ENCODE results near the gene RAD9A. TPM values are rescaled to one million over a fixed set of nuclear protein-coding genes. Genes with fewer than 3 reads are reported as not detected.

RAD9A gene
- total RNA-seq, 4 donors from 2014 or later = 5.5 to 18.0 (median 10.4) TPM

DNA sequence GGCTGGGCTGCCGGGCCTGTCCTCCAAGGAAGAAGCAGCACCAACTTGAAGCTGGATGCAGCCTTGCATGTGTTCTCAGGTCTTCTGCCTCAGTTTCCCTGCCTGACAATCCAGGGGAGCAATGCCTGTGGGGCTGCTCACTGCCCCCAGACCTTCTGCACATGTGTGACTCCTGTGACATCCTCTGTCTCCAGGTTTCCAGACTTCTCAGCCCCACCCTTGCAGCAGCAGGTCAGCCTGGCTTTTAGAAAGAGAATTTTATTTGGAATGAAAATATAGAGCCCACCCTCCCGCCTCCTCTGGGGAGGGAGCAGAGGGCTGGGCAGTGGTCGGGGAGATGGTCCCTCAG is 46.0 kb downstream of the RAD9A start:
- ATAC-seq (ENCODE audit: low FRiP score) (no peak), DNase-seq (ENCODE audit: low spot score) (no peak)
- TF ChIP-seq, protein P1, sequence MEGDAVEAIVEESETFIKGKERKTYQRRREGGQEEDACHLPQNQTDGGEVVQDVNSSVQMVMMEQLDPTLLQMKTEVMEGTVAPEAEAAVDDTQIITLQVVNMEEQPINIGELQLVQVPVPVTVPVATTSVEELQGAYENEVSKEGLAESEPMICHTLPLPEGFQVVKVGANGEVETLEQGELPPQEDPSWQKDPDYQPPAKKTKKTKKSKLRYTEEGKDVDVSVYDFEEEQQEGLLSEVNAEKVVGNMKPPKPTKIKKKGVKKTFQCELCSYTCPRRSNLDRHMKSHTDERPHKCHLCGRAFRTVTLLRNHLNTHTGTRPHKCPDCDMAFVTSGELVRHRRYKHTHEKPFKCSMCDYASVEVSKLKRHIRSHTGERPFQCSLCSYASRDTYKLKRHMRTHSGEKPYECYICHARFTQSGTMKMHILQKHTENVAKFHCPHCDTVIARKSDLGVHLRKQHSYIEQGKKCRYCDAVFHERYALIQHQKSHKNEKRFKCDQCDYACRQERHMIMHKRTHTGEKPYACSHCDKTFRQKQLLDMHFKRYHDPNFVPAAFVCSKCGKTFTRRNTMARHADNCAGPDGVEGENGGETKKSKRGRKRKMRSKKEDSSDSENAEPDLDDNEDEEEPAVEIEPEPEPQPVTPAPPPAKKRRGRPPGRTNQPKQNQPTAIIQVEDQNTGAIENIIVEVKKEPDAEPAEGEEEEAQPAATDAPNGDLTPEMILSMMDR (IDR thresholded peaks at IDR 0.05) = no peak

GRCh38 chr11:67438158-67438902 is 46.5 kb downstream of the RAD9A start:
- ATAC-seq (ENCODE audit: low FRiP score) (no peak), DNase-seq (ENCODE audit: low spot score) (no peak)
- TF ChIP-seq, protein P1 (IDR thresholded peaks at IDR 0.05) = no peak

- DNase-seq (ENCODE audit: low spot score) (no peak), ATAC-seq (ENCODE audit: low FRiP score) (no peak)
- TF ChIP-seq, protein P1 (IDR thresholded peaks at IDR 0.05) = no peak
Measured at GRCh38 chr11:67439321-67440228, 47.8 kb downstream of the RAD9A start.

GRCh38 chr11:67440229-67441097 is 48.7 kb downstream of the RAD9A start:
- ATAC-seq (ENCODE audit: low FRiP score) (no peak), DNase-seq (ENCODE audit: low spot score) (no peak)

DNA sequence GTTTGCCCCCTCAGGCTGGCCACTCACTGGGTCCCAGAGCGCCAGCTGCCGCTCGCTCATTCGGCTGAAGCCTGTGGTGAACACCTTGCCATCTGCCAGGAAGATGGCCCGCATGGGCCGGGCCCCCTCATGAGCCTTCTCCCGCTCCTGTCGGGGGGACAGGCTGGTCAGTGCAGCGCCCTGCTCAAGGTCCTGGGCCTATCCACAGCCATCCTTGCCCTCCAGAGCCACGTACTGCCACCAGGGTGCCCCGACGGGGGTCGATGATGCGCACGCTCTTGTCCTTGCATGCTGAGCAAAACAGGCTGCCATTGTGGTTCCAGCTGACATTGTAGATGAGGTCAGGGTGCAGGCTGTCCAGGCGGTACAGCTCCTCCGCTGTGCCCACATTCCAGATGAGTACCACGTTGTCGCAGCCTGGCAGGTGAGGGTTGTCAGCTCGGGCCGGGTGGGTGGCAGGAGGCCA is 49.3 kb downstream of the RAD9A start:
- ATAC-seq (ENCODE audit: low FRiP score) = no peak
- TF ChIP-seq, protein P1 (IDR thresholded peaks at IDR 0.05) = no peak
- no peak for DNase-seq (ENCODE audit: low spot score)

More at GRCh38 chr11:67440229-67441097, 48.7 kb downstream of the RAD9A start:
- TF ChIP-seq, protein P1 (IDR thresholded peaks at IDR 0.05) = no peak

DNA sequence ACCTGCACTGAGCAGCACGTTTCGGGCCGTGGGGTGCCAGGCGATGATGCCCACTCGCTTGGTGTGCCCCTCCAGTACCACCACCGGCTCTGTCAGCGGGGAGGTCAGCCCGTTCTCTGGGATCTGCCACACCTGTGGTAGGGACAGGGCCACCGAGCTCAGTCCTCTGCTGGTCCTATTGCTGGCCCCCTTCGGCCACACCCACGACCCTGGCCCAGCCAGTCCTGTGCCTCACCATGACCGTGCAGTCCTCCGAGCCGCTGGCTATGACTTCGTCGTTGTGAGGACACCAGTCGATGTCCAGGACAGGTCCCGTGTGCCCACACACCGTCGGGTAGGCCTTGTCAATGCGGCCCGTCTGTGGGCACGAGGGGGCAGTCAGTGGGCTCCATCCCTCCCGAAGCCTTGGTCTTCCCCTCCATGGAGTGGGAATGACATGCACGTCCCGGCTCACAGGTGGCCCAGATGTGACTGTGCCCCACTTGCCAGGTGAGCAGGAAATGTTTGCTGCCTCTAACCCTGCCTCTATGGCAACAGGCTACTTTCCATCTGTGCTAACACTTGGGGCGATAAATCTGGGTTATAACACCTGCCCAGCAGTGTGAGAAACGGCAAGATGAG is 50.1 kb downstream of the RAD9A start:
- DNase-seq (ENCODE audit: low spot score) = no peak
- TF ChIP-seq, protein P1 (IDR thresholded peaks at IDR 0.05) = no peak
- ATAC-seq (ENCODE audit: low FRiP score) = no peak

Measured in omental fat pad (tissue), 4 donors.